Posterior vena cava (tissue), 2 donors: ENCODE results near the gene MACROD2. TPM values are rescaled to one million over a fixed set of nuclear protein-coding genes. Genes with fewer than 3 reads are reported as not detected.

Experiments
- DNase-seq: peaks from one replicate; pipeline ENCODE4 v3.0.0-alpha.2; 2020; ENCODE audit warnings: low spot score
- intact Hi-C, 2 donors: fragments of 100-400 bp; cut with DNase I; formaldehyde crosslinking; loops; one replicate each; pipeline versions ENCODE4 v1.14.1 to v1.14.2; 2022 to 2023
- total RNA-seq, 2 donors: library from RNA; stranded (reverse); fragmentation: NEBNext Ultra II Directional; extraction: Animal tissue kit (Norgen Biotek cat#: 25700); gene quantifications; one replicate each; pipeline ENCODE4 v1.2.1, GENCODE V29; 2021
- donor health status: DM: yes; HTN: yes; CAD: no.
- donor health status: DM: yes; HTN: yes; CAD: no.

The MACROD2 gene
- total RNA-seq, 2 donors from 2014 or later: 15.5 to 25.5 TPM

- DNase-seq: no peak
- intact Hi-C loops: no loop called here
These were observed 2054.3 kb downstream of the MACROD2 start for GRCh38 chr20:16049529-16050093.

- intact Hi-C loops: no loop called here
- no peak for DNase-seq
These were observed 2055.1 kb downstream of the MACROD2 start for GRCh38 chr20:16050366-16050765.

- intact Hi-C loops: no loop called here
- DNase-seq: no peak
These were observed 2056.7 kb downstream of the MACROD2 start for GRCh38 chr20:16051968-16052367.

- no peak for DNase-seq
- intact Hi-C loops: no loop called here
These were observed 2057.1 kb downstream of the MACROD2 start for GRCh38 chr20:16052456-16052855.

- DNase-seq: no peak
- intact Hi-C loops: loop anchor here in 1 of 2 donors (5.0 kb wide), 1 partner anchor 898 kb away; no protein-coding TSS in a partner anchor
These were observed 2059.7 kb downstream of the MACROD2 start for GRCh38 chr20:16054985-16055384.

GRCh38 chr20:16057651-16058050 lies 2062.3 kb downstream of the MACROD2 start:
- intact Hi-C loops: loop anchor here in 1 of 2 donors (5.0 kb wide), 1 partner anchor 900 kb away; no protein-coding TSS in a partner anchor
- no peak for DNase-seq

GRCh38 chr20:16058268-16058667 lies 2063.0 kb downstream of the MACROD2 start:
- intact Hi-C loops: loop anchor here in 1 of 2 donors (5.0 kb wide), 1 partner anchor 901 kb away; no protein-coding TSS in a partner anchor
- DNase-seq: no peak

GRCh38 chr20:16059841-16060240 lies 2064.5 kb downstream of the MACROD2 start:
- intact Hi-C loops: loop anchor here in 1 of 2 donors (5.0 kb wide), 1 partner anchor 903 kb away; no protein-coding TSS in a partner anchor
- no peak for DNase-seq

GRCh38 chr20:16061351-16061750 lies 2066.0 kb downstream of the MACROD2 start:
- no peak for DNase-seq
- intact Hi-C loops: no loop called here

- no peak for DNase-seq
- intact Hi-C loops: no loop called here
These were observed 2067.6 kb downstream of the MACROD2 start for GRCh38 chr20:16062661-16063581.

GRCh38 chr20:16063881-16064280 lies 2068.6 kb downstream of the MACROD2 start:
- DNase-seq: no peak
- intact Hi-C loops: no loop called here

GRCh38 chr20:16064989-16065707 lies 2069.8 kb downstream of the MACROD2 start:
- no peak for DNase-seq
- intact Hi-C loops: no loop called here

- DNase-seq: no peak
- intact Hi-C loops: no loop called here
These were observed 2071.3 kb downstream of the MACROD2 start for GRCh38 chr20:16066571-16066970.

- intact Hi-C loops: no loop called here
These were observed 2074.2 kb downstream of the MACROD2 start for GRCh38 chr20:16069389-16070010.

GRCh38 chr20:16072220-16072619 lies 2076.9 kb downstream of the MACROD2 start:
- no peak for DNase-seq
- intact Hi-C loops: no loop called here

More at GRCh38 chr20:16069389-16070010, 2074.2 kb downstream of the MACROD2 start:
- no peak for DNase-seq

- DNase-seq: no peak
These were observed 2083.0 kb downstream of the MACROD2 start for GRCh38 chr20:16078172-16078898.

GRCh38 chr20:16081421-16081820 lies 2086.1 kb downstream of the MACROD2 start:
- intact Hi-C loops: no loop called here
- DNase-seq: no peak

More at GRCh38 chr20:16078172-16078898, 2083.0 kb downstream of the MACROD2 start:
- intact Hi-C loops: no loop called here

GRCh38 chr20:16082051-16082550 lies 2086.8 kb downstream of the MACROD2 start:
- DNase-seq: no peak
- intact Hi-C loops: no loop called here
